HuH-7 (cell line): ENCODE measurements around the gene PI16.

Experiments
- DNase-seq: peaks from one replicate; pipeline ENCODE4 v3.0.0; 2011; ENCODE audit warnings: low spot score

Gene PI16

GRCh38 chr6:36954262-36954931 is at the start of gene PI16:
Gene PI16 (plus strand): TSS chr6:36954738. CDS start chr6:36954761, 23 bp downstream.
- no peak for DNase-seq

GRCh38 chr6:36904851-36905393 is 49.6 kb upstream of the PI16 start:
- DNase-seq = no peak

GRCh38 chr6:36906539-36907325 is 47.8 kb upstream of the PI16 start:
- DNase-seq = no peak

- DNase-seq = no peak
Observed at GRCh38 chr6:36907781-36908180, 46.8 kb upstream of the PI16 start.

GRCh38 chr6:36908747-36909146 is 45.8 kb upstream of the PI16 start:
- no peak for DNase-seq

- no peak for DNase-seq
Observed at GRCh38 chr6:36912030-36912454, 42.5 kb upstream of the PI16 start.

- DNase-seq = no peak
Observed at GRCh38 chr6:36912586-36912985, 42.0 kb upstream of the PI16 start.

GRCh38 chr6:36913082-36913481 is 41.5 kb upstream of the PI16 start:
- no peak for DNase-seq

GRCh38 chr6:36914227-36914794 is 40.2 kb upstream of the PI16 start:
- peak; percentile 65 for DNase-seq

GRCh38 chr6:36915599-36915998 is 38.9 kb upstream of the PI16 start:
- DNase-seq = no peak

- DNase-seq = no peak
Observed at GRCh38 chr6:36916126-36916525, 38.4 kb upstream of the PI16 start.

- DNase-seq = no peak
Observed at GRCh38 chr6:36917541-36918193, 36.9 kb upstream of the PI16 start.

- no peak for DNase-seq
Observed at GRCh38 chr6:36920049-36920448, 34.5 kb upstream of the PI16 start.

GRCh38 chr6:36920546-36920945 is 34.0 kb upstream of the PI16 start:
- no peak for DNase-seq

GRCh38 chr6:36924131-36924530 is 30.4 kb upstream of the PI16 start:
- DNase-seq = no peak

GRCh38 chr6:36924778-36925374 is 29.7 kb upstream of the PI16 start:
- DNase-seq = no peak

- no peak for DNase-seq
Observed at GRCh38 chr6:36925809-36926208, 28.7 kb upstream of the PI16 start.

GRCh38 chr6:36926708-36927513 is 27.6 kb upstream of the PI16 start:
- no peak for DNase-seq

GRCh38 chr6:36927691-36928546 is 26.6 kb upstream of the PI16 start:
- DNase-seq = no peak

- DNase-seq = no peak
Observed at GRCh38 chr6:36928547-36928918, 26.0 kb upstream of the PI16 start.
